ENCODE data around the gene CCNY.

DNA sequence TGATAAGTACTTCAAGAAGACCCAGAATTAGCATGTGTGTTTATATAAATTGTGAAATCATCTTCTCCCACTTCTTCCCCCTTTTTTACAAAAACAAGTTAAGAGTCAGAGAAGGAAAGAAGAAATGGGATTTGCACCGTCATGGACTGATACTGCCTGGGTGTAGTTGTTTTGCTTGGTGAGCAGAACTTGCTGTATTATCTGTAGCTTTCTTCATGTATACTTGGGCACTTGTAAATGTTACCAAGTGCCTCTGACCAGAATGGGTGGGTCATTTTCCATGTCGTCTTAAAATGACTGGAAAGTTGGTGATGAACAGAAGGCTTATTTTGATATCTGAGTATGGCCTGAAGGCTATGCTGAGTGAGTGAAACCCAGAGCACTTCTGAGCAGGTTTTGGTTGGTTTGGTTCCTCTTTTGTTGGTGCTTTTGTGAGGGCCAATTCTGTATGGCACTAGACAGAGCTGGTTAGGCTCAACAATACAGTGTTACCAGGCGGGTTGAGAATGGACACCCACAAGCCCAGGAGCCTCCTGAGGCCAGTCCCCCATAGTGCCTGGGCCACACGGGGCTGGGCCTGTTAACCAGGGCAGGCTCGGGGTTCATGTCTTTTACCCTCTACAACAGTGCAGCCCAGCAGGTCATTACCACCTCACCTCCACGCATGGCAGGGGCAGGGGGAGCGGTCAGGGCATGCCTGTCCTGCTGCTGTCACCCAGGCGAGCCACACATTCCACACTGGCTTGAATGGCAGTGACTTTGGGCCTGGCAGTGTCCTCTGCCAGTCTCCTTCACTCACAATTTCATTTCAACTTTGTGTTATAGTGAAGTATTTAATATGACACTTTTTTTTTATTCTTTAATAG lies 115.1 kb downstream of the CCNY start:
- TF ChIP-seq, protein P1, sequence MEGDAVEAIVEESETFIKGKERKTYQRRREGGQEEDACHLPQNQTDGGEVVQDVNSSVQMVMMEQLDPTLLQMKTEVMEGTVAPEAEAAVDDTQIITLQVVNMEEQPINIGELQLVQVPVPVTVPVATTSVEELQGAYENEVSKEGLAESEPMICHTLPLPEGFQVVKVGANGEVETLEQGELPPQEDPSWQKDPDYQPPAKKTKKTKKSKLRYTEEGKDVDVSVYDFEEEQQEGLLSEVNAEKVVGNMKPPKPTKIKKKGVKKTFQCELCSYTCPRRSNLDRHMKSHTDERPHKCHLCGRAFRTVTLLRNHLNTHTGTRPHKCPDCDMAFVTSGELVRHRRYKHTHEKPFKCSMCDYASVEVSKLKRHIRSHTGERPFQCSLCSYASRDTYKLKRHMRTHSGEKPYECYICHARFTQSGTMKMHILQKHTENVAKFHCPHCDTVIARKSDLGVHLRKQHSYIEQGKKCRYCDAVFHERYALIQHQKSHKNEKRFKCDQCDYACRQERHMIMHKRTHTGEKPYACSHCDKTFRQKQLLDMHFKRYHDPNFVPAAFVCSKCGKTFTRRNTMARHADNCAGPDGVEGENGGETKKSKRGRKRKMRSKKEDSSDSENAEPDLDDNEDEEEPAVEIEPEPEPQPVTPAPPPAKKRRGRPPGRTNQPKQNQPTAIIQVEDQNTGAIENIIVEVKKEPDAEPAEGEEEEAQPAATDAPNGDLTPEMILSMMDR (IDR thresholded peaks at IDR 0.05), result no peak
- TF ChIP-seq POLR2AphosphoS5 (IDR thresholded peaks at IDR 0.05) (no peak), POLR2A (IDR thresholded peaks at IDR 0.05) (no peak)

Data from prostate gland (tissue), 2 donors.